IPS DF 4.7 (cell line): ENCODE measurements around the gene LYPD3.
"Not testable (repeated sequence)": the region's sequence is repeated elsewhere in the genome, so short reads cannot be mapped to it uniquely, and the experiment has no call there.

Experiments
- DNase-seq: peaks from one replicate; pipeline ENCODE4 v3.0.0-alpha.2; 2013; ENCODE audit warnings: low spot score; ENCODE audit errors: extremely low read depth

Gene LYPD3

DNA sequence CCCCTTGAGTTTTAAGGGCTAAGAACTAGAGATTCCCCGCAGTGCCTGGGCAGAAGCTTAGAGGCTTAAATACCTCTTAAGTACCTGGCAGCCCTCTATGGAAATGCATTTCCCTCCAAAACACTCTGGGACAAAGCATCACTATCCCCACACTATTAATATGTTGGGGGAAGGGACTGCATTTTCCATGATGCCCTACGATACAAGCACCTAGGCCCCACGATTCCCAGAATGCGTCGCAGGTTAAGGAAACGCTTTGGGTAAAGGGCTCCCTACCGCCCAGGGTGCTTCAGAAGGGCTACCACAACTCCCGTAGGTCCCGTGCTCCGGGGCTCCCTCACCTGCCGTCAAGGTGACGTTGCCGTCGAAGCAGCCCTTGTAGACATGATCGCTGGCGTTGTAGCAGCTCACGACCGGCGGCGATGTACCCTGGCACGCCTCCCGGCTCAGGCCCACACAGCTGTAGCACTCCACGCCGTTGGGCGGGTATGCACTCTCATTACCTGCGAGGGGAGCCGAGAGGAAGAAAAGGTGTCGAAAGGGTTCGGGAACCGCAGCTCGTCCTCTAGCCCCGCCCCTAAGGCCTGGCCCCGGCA, 2.5 kb downstream of the LYPD3 start:
- DNase-seq: no peak

GRCh38 chr19:43462383-43462782, 3.0 kb downstream of the LYPD3 start:
- DNase-seq: no peak

DNA sequence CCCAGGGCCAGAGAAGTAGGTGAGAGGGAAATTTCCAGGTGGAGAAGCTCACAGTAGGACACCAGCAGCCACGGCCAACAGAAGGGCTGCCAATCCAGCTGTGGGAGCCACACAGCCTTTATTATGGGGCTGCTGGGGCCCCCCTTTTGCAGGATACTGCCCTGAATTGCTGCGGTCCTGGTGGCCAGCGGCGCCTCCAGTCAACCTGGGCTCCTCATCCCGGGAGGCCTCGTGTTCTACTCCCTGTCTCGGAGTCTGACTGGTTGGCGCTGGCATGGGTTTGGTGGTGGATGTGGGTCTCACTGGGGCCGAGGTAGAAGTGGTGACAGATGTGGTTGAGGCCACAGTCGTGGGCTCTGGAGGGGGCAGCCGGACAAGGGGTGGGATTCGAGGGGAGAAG, 4.1 kb downstream of the LYPD3 start:
- no peak for DNase-seq

- DNase-seq: no peak
Measured at GRCh38 chr19:43460362-43461016, 4.9 kb downstream of the LYPD3 start.

DNA sequence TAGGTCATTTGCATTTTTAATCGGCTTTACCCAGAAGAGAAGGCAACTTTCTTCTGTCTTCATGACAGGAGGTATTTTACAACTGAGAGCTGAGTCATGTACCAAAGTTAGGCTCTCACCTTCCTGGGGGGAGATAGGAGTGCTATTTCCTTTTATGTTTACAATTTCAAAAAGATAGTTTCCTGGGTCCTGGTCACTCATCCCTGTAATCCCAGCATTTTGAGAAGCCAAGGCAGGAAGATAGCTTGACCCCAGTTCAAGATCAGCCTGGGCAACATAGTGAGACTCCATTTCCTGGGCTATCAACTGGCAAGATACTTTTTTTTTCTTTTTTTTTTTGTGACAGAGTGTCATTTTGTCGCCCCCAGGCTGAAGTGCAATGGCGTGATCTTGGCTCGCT, 7.6 kb downstream of the LYPD3 start:
- DNase-seq: no peak

- no peak for DNase-seq
Measured at GRCh38 chr19:43455321-43456113, 9.9 kb downstream of the LYPD3 start.

DNA sequence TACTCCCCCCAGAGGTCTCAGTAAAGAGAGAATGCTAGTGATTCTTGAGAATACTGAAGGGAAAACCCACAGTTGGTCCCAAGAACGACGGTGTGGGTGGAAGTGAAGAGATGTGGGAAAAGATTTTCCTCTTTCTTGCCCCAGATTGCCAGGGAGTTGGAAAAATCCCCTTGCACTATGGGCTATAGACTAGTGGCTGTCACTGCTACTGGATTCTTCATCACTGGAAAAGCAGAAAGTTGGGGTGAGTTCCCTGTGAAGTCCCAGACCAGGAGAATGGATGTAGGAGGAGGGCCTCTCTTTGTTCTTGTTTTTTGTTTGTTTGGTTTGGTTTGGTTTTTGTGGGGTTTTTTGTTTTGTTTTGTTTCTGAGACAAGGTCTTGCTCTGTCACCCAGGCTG, 11.4 kb downstream of the LYPD3 start:
- DNase-seq: no peak

- no peak for DNase-seq
Measured at GRCh38 chr19:43452582-43452981, 12.8 kb downstream of the LYPD3 start.

DNA sequence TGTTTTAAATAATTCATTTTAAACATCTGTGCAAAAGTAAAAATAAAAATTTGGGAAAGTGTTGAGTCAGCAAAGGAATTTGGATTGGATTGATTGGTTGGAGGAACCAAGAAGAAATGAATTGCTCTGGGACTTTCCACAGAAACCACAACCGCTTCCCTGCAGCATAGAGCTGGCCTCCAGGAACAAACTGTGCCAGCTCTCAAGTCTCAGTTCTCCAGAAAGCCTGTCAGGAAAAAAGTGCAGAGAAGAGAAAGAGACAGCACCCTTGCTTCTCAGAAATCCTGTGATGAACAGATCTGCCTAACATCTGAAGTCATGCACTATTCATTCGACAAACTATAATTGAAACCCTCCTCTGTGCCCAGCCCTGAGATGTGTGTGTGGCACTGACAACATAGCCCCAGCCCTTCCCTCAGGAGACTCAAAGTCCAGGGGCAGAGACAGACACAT, 14.8 kb downstream of the LYPD3 start:
- no peak for DNase-seq

DNA sequence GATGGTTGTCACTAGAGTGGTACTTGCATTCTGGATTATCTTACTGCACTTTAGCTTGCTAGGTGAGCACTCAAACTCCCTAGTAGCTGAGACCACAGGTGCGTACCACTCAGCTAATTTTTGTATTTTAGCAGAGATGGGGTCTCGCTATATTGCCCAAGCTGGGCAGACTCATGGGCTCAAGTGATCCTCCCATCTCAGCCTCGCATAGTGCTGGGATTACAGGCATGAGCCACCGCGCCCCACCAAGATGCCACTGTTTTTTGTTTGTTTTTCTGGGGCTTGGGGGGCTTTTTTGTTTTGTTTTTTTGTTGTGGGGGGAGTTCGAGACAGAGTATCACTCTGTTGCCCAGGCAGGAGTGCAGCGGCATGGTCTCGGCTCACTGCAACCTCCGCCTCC, 17.8 kb downstream of the LYPD3 start:
- no peak for DNase-seq

- no peak for DNase-seq
Measured at GRCh38 chr19:43446746-43447489, 18.5 kb downstream of the LYPD3 start.

GRCh38 chr19:43445426-43445825, 20.0 kb downstream of the LYPD3 start:
- no peak for DNase-seq

DNA sequence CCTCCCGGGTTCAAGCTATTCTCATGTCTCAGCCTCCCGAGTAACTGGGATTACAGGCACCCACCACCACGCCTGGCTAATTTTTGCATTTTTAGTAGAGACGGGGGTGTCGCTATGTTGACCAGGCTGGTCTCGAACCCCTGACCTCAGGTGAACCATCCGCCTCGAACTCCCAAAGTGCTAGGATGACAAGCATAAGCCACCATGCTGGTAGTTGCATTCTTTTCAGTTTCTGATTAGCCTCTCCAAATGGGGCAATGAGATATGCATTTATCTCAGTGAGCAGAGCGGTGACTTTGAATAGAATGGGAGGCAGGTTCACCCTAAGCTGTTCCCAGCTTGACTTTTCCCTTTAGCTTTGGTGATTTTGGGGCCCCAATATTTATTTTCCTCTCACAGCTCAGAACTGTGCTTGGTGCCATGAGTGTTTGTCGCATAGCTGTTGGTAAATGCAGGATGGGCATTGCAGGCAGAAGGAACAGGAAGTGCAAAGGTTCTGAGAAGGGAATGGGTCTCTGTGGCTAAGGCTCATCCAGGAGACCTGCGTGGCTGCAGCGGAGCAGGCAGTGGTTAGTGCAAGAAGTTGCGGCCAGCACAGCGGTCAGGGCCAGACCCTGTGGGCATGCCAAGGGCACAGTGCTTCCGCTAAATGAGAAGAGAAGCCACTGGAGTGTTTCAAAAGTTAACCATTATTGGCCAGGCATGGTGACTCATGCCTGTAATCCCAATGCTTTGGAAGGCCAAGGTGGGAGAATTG, 20.7 kb downstream of the LYPD3 start:
- no peak for DNase-seq

DNA sequence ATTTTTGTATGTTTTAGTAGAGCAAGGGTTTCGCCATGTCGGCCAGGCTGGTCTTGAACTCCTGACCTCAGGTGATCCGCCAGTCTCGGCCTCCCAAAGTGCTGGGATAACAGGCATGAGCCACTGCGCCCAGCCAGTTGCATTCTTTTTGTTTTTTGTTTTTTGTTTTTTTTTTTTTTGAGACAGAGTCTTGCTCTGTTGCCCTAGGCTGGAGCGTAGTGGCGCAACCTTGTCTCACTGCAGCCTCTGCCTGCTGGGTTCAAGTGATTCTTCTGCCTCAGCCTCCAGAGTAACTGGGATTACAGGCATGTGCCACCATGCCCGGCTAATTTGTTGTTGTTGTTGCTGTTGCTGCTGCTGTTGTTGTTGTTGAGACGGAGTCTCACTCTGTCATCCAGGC, 21.3 kb downstream of the LYPD3 start:
- DNase-seq: not testable (repeated sequence)

GRCh38 chr19:43441716-43442115, 23.7 kb downstream of the LYPD3 start:
- no peak for DNase-seq

GRCh38 chr19:43439709-43440063, 25.7 kb downstream of the LYPD3 start:
- DNase-seq: no peak

DNA sequence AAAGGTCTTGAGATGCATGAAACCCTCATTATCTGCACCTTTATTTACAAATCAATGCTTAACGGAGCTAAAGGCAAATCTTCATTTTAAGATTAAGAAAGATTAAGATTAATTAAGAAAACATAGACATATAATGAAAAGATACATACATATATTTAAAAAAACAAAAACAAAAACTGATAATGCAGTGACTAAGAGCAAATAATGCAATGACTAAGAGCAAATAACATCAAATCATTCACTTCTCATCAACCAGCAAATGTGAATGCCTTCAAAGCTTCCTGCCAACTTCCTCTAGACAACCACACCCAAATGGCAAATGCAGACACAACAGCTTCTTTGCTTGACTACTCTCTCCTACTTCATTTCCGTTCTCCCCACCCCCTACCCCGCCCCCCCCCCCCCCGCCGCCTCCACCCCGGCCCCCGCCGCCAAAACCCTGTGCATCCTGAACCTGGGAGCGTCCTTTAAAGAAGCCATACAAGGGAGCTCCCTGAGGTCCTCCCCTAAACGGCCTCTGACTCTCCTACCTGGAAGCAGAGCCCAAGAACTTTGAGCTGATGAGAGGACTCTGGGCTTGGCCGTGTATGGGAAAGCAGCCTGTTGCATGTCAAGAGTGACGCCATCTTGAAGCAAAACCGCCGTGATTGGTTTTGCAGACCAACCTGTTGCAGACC, 26.2 kb downstream of the LYPD3 start:
- DNase-seq: no peak

- no peak for DNase-seq
Measured at GRCh38 chr19:43438291-43439031, 26.9 kb downstream of the LYPD3 start.

GRCh38 chr19:43437712-43438111, 27.7 kb downstream of the LYPD3 start:
- DNase-seq: no peak

- DNase-seq: not testable (repeated sequence)
Measured at GRCh38 chr19:43437284-43437683, 28.1 kb downstream of the LYPD3 start.
